ENCODE results near the gene S100A9.
"Not testable (repeated sequence)": the region's sequence is repeated elsewhere in the genome, so short reads cannot be mapped to it uniquely, and the experiment has no call there.

Gene S100A9

GRCh38 chr1:153357853-153358690, at the start of gene S100A9:
Gene S100A9 (plus strand): TSS chr1:153357854. CDS start chr1:153358284, 430 bp downstream.
- H3K4me3 ChIP-seq (ENCODE audit: low read depth, low read length) = no peak within 1 kb of the TSS

- no peak overlapping the region for H3K4me3 ChIP-seq (ENCODE audit: low read depth, low read length)
Measured at GRCh38 chr1:153308540-153308939, 49.1 kb upstream of the S100A9 start.

- H3K4me3 ChIP-seq (ENCODE audit: low read depth, low read length) = no peak overlapping the region
Measured at GRCh38 chr1:153309441-153309840, 48.2 kb upstream of the S100A9 start.

- no peak overlapping the region for H3K4me3 ChIP-seq (ENCODE audit: low read depth, low read length)
Measured at GRCh38 chr1:153310526-153310925, 47.1 kb upstream of the S100A9 start.

GRCh38 chr1:153312570-153313186, 45.0 kb upstream of the S100A9 start, which contains the start of gene PGLYRP3:
Gene PGLYRP3 (minus strand): TSS chr1:153312952. CDS start chr1:153310665, 2,287 bp downstream.
- no peak within 1 kb of the TSS for H3K4me3 ChIP-seq (ENCODE audit: low read depth, low read length)

DNA sequence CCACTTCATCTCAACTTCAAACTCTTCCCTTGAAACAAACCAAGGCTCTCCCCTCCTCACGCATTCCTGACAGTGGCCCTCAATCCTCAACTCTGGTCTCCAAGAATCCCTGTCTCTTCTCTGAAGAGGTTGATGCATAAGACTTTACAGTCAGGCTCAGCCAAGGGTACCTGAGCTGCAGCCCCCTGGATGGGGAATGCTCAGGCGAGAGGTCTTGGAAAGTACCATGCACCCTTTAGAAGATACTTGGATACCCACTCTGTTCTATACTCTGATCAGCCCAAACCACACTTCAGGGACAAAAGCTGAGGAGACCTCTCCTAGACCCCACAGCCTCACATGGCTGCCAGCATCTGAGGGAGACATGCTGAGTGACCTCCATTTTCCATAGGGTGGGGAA, 44.4 kb upstream of the S100A9 start:
- H3K4me3 ChIP-seq (ENCODE audit: low read depth, low read length) = no peak overlapping the region

DNA sequence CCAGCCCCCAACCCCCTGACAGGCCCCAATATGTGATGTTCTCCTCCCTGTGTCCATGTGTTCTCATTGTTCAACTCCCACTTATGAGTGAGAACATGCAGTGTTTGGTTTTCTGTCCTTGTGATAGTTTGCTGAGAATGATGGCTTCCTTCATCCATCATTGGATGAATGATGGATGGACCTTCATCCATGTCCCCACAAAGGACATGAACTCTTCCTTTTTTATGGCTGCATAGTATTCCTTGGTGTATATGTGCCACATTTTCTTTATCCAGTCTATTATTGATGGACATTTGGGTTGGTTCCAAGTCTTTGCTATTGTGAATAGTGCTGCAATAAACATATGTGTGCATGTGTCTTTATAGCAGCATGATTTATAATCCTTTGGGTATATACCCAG, 43.3 kb upstream of the S100A9 start:
- not testable (repeated sequence) for H3K4me3 ChIP-seq (ENCODE audit: low read depth, low read length)

- H3K4me3 ChIP-seq (ENCODE audit: low read depth, low read length) = not testable (repeated sequence)
Measured at GRCh38 chr1:153316013-153316412, 41.6 kb upstream of the S100A9 start.

DNA sequence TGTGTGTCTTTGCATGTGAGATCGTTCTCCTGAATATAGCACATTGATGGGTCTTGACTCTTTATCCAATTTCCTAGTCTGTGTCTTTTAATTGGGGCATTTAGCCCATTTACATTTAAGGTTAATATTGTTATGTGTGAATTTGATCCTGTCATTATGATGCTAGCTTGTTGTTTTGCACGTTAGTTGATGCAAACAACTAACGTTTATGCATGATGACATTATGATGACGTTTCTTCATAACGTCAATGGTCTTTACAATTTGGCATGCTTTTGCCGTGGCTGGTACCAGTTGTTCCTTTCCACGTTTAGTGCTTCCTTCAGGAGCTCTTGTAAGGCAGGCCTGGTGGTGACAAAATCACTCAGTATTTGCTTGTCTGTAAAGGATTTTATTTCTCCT, 39.5 kb upstream of the S100A9 start:
- H3K4me3 ChIP-seq (ENCODE audit: low read depth, low read length) = not testable (repeated sequence)

DNA sequence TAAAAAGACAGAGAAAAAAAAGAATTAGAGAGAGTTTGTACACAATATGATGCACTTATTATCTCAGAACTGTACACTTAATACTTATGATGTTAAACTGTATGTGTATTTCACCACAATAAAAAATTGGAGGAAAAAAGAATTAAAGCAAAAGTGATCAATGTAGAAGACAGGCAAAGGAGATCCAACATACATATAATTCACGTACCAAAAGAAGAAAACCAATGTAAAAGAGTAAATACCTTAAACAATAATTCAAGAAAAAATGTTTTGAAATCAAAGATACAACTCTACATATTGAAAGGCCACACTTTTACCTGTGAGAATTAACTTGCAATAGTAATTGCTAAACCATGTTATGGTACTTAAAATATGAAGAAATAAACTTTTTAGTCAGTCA, 35.1 kb upstream of the S100A9 start:
- H3K4me3 ChIP-seq (ENCODE audit: low read depth, low read length) = no peak overlapping the region

- no peak overlapping the region for H3K4me3 ChIP-seq (ENCODE audit: low read depth, low read length)
Measured at GRCh38 chr1:153324912-153325311, 32.7 kb upstream of the S100A9 start.

- H3K4me3 ChIP-seq (ENCODE audit: low read depth, low read length) = no peak overlapping the region
Measured at GRCh38 chr1:153333902-153334301, 23.8 kb upstream of the S100A9 start.

DNA sequence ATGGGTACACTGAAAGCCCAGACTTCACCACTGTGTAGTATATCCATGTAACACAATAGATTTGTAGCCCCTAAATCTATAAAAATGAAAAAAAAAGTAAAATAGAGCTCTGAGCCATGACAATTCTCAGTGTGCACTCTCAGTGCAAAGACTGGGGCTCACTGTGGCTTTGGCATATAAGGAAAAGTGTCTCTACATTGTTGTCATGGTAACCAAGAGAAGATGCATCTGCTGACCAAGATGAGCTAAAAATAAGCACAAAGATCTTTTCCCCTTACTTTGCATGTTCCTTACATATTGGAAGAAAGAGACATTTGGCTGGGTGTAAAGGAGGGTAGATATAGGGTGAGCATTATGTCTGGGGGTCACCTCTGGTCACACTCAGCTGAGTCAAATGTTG, 21.0 kb upstream of the S100A9 start:
- H3K4me3 ChIP-seq (ENCODE audit: low read depth, low read length) = no peak overlapping the region

DNA sequence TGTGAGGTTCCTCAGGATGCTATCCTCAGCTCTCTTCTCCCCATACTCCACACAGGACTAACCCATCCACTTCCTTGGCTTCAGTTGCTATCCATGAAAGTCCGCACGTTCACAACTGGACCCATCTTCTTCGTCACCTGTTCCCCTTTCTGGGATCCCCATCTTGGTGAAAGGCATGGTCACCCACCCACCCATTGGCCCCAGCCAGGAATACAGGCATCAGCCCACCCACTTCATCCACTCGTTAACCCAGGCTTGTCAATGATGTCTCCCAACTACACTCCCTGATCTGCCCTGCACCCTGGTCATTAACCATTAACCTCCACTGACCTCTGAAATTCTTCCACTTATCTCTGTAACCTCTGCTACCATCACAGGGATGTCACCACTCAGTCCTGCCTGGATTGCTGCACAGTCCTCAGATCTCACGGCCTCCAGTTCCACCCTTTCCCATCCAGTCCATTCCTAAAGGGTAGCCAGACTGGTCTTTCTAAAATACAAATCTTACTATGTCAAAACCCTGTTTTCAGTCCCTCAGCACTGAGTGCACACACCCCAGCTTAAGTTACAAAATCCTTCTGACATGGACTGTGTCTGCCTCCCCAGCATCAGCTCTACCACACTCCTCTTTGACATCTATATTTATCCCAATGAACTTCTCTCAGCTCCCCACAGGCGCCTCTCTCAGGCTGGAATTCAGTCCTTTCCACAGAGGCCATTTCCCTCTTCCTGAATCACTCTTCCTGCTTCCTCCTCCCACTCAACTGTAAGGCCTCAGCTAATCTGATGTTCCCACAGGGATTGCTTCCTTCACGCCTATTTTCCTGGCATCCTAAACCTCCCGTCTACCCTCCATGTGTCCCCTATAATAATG, 19.4 kb upstream of the S100A9 start:
- no peak overlapping the region for H3K4me3 ChIP-seq (ENCODE audit: low read depth, low read length)

GRCh38 chr1:153339802-153340201, 17.9 kb upstream of the S100A9 start:
- no peak overlapping the region for H3K4me3 ChIP-seq (ENCODE audit: low read depth, low read length)

- H3K4me3 ChIP-seq (ENCODE audit: low read depth, low read length) = no peak overlapping the region
Measured at GRCh38 chr1:153340356-153340755, 17.3 kb upstream of the S100A9 start.

GRCh38 chr1:153341431-153341934, 16.2 kb upstream of the S100A9 start:
- no peak overlapping the region for H3K4me3 ChIP-seq (ENCODE audit: low read depth, low read length)

DNA sequence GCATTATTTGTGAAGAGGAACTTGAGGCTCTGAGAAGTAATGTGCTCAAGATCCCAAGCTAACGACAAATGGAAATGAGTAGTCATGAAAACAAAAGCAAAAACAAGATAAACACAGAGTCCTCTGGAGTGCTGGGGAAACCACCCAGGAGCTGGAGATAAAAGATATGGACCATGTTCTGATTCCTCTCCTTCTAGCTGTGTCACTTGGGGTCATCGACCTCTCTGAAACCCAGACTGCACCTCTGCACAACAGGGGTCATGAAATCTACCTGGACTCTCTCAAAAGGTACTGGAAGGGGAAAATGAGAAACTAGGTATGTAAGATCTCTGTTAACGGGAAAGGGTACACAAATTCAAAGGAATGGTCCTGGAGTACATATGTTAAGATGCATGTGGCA, 15.5 kb upstream of the S100A9 start:
- H3K4me3 ChIP-seq (ENCODE audit: low read depth, low read length) = no peak overlapping the region

DNA sequence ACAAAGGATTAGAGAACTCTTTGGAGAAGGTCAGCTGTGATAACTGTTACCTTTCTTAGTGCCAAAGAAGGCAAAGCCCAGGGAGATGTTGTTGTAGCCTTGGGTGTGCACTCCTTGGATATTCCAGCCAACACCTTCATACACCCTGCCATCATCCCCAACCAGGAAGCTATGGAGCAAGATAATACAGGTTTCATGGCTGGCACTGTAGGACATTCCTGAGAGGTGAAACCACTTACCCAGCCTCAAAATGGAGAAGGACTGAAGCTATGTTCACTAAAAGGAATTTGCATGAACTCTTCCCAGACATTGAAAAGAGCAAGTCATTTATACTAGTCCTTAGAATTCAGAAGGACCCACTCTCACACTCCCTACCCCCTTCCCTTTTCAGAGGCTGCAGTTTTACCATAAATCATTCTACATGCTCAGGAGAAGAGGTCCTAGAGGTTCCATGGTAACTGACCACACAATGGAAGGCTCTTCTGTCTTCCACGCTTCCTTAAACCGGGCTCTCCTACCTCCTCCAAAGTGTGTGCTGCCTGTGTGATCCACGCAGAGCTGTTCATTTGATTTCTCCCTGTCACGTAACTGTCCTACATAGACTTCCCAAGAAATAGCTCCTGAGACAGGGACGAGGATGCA, 14.5 kb upstream of the S100A9 start:
- no peak overlapping the region for H3K4me3 ChIP-seq (ENCODE audit: low read depth, low read length)

DNA sequence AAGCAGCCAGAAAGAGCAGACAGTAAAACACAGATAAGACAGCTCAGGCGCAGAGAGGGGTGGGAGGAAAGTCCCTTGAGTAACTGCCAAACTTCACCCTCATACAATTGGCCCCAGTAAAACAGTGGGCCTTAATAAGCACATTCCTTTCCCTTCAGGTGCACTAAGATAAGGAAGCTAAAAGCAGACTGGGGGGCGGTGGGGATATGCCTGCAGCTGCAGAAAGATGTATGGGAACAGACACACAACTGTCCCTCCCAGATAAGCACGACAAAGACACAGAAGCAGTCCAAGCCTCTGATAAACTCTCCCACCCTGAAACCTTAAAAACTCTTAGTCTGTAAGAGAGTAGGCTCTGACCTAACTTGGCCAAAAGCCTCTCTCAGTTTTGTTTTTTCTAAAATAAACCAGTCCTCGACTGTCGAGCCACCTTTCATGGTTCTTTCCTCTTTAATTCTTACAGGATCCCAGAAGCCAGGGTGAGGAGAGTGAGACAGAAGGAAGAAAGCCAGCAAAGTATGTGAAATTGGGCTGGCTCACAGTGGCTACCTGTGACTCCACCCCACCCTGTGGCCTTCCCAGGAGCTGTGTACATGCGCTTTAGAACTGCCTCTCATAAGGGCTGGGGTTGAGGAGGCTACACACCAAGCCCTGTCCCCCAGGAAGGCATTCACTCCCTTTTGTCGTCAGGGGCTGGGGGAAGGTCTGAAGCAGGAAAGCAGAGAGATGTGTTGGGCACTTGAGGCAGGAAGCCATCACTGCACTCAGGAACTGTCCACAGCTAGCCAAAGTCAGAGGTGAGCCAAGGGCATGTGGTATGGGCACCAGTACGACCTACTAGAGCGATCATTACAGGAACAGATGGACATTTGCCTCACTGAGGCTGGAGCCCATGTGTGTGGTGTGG, 13.6 kb upstream of the S100A9 start:
- H3K4me3 ChIP-seq (ENCODE audit: low read depth, low read length) = no peak overlapping the region
